ENCODE measurements around the gene LRMDA.

LRMDA gene

GRCh38 chr10:76548716-76549115 is 1117.3 kb downstream of the LRMDA start:
- no peak for DNase-seq (ENCODE audit: low read depth in 2 of 2)

GRCh38 chr10:76549171-76549570 is 1117.7 kb downstream of the LRMDA start:
- DNase-seq (ENCODE audit: low read depth in 2 of 2) = no peak

GRCh38 chr10:76550806-76551205 is 1119.4 kb downstream of the LRMDA start:
- DNase-seq (ENCODE audit: low read depth in 2 of 2) = no peak

- no peak for DNase-seq (ENCODE audit: low read depth in 2 of 2)
Observed at GRCh38 chr10:76552091-76552873, 1120.9 kb downstream of the LRMDA start.

- no peak for DNase-seq (ENCODE audit: low read depth in 2 of 2)
Observed at GRCh38 chr10:76553263-76554032, 1122.0 kb downstream of the LRMDA start.

GRCh38 chr10:76554033-76554408 is 1122.6 kb downstream of the LRMDA start:
- no peak for DNase-seq (ENCODE audit: low read depth in 2 of 2)

- no peak for DNase-seq (ENCODE audit: low read depth in 2 of 2)
Observed at GRCh38 chr10:76554478-76554877, 1123.1 kb downstream of the LRMDA start.

- no peak for DNase-seq (ENCODE audit: low read depth in 2 of 2)
Observed at GRCh38 chr10:76555067-76555670, 1123.7 kb downstream of the LRMDA start.

- no peak for DNase-seq (ENCODE audit: low read depth in 2 of 2)
Observed at GRCh38 chr10:76557366-76557765, 1125.9 kb downstream of the LRMDA start.

- no peak for DNase-seq (ENCODE audit: low read depth in 2 of 2)
Observed at GRCh38 chr10:76558586-76558985, 1127.2 kb downstream of the LRMDA start.

- no peak for DNase-seq (ENCODE audit: low read depth in 2 of 2)
Observed at GRCh38 chr10:76558996-76559891, 1127.8 kb downstream of the LRMDA start.

GRCh38 chr10:76559892-76560220 is 1128.4 kb downstream of the LRMDA start:
- DNase-seq (ENCODE audit: low read depth in 2 of 2) = no peak

GRCh38 chr10:76560338-76560737 is 1128.9 kb downstream of the LRMDA start:
- no peak for DNase-seq (ENCODE audit: low read depth in 2 of 2)

GRCh38 chr10:76563286-76563685 is 1131.9 kb downstream of the LRMDA start:
- no peak for DNase-seq (ENCODE audit: low read depth in 2 of 2)

GRCh38 chr10:76572021-76572420 is 1140.6 kb downstream of the LRMDA start:
- DNase-seq (ENCODE audit: low read depth in 2 of 2) = no peak

GRCh38 chr10:76576276-76576962 is 1145.0 kb downstream of the LRMDA start:
- DNase-seq (ENCODE audit: low read depth in 2 of 2) = no peak

GRCh38 chr10:76577455-76577854 is 1146.0 kb downstream of the LRMDA start:
- DNase-seq (ENCODE audit: low read depth in 2 of 2) = no peak

GRCh38 chr10:76581506-76582256 is 1150.3 kb downstream of the LRMDA start:
- DNase-seq (ENCODE audit: low read depth in 2 of 2) = no peak

- DNase-seq (ENCODE audit: low read depth in 2 of 2) = no peak
Observed at GRCh38 chr10:76582531-76582930, 1151.1 kb downstream of the LRMDA start.

- no peak for DNase-seq (ENCODE audit: low read depth in 2 of 2)
Observed at GRCh38 chr10:76583711-76584161, 1152.3 kb downstream of the LRMDA start.

Measured in stimulated activated CD4-positive, alpha-beta T cell treated with anti-CD3 and anti-CD28 coated beads, Interleukin-12 subunit alpha, Interleukin-12 subunit beta, amount 100 ng/mL, for 24 hours (primary cell).